ENCODE data around the gene GPRASP3.

The GPRASP3 gene

GRCh38 chrX:102765809-102766208 is 45.3 kb downstream of the GPRASP3 start:
- Histone ChIP-seq H3F3A (ENCODE audit: low read depth) (no peaks in the 10 kb centered on the region), H3K36me3 (ENCODE audit: insufficient read depth, low read length) (no peaks in the 10 kb centered on the region), H3K79me2 (ENCODE audit: insufficient read depth, low read length) (no peaks in the 10 kb centered on the region), H3K9me3 (ENCODE audit: insufficient read depth, low read depth, low read length) (no peaks in the 10 kb centered on the region), H2AFZ (ENCODE audit: low read length) (no peak overlapping the region), H3K9me2 (replicated peaks; ENCODE audit: low read depth, low read length) (no peaks in the 10 kb centered on the region), H3K4me2 (ENCODE audit: low read depth, low read length, poor library complexity, severe bottlenecking) (no peak overlapping the region), H4K20me1 (ENCODE audit: insufficient read depth, low read length, poor library complexity, severe bottlenecking) (no peaks in the 10 kb centered on the region), H3K4me1 (ENCODE audit: insufficient read depth, low read length, poor library complexity, severe bottlenecking) (no peaks in the 10 kb centered on the region), H3K9ac (ENCODE audit: low read depth, low read length, poor library complexity, severe bottlenecking) (no peak overlapping the region), H3K27me3 (ENCODE audit: insufficient read depth, low read length, poor library complexity, severe bottlenecking) (no peaks in the 10 kb centered on the region), H3K4me3 (ENCODE audit: low read length, poor library complexity, severe bottlenecking) (no peak overlapping the region)
- TF ChIP-seq EZH2phosphoT487 (IDR thresholded peaks at IDR 0.05; ENCODE audit: borderline replicate concordance), result no peak
- TF ChIP-seq CTCF (conservative IDR thresholded peaks at IDR 0.05; ENCODE audit: low read length), result no peak

GRCh38 chrX:102767287-102767686 is 46.7 kb downstream of the GPRASP3 start:
- no peaks in the 10 kb centered on the region for H3K4me1 ChIP-seq (ENCODE audit: insufficient read depth, low read length, poor library complexity, severe bottlenecking)
- no peak overlapping the region for H2AFZ ChIP-seq (ENCODE audit: low read length)
- no peaks in the 10 kb centered on the region for H3K27me3 ChIP-seq (ENCODE audit: insufficient read depth, low read length, poor library complexity, severe bottlenecking)
- no peaks in the 10 kb centered on the region for H3K9me2 ChIP-seq (replicated peaks; ENCODE audit: low read depth, low read length)
- no peaks in the 10 kb centered on the region for H3F3A ChIP-seq (ENCODE audit: low read depth)
- no peak overlapping the region for H3K9ac ChIP-seq (ENCODE audit: low read depth, low read length, poor library complexity, severe bottlenecking)
- no peaks in the 10 kb centered on the region for H3K36me3 ChIP-seq (ENCODE audit: insufficient read depth, low read length)
- no peaks in the 10 kb centered on the region for H3K9me3 ChIP-seq (ENCODE audit: insufficient read depth, low read depth, low read length)
- H4K20me1 ChIP-seq (ENCODE audit: insufficient read depth, low read length, poor library complexity, severe bottlenecking), result no peaks in the 10 kb centered on the region
- TF ChIP-seq CTCF (conservative IDR thresholded peaks at IDR 0.05; ENCODE audit: low read length), result no peak
- no peak for TF ChIP-seq EZH2phosphoT487 (IDR thresholded peaks at IDR 0.05; ENCODE audit: borderline replicate concordance)
- no peaks in the 10 kb centered on the region for H3K79me2 ChIP-seq (ENCODE audit: insufficient read depth, low read length)
- no peak overlapping the region for H3K4me3 ChIP-seq (ENCODE audit: low read length, poor library complexity, severe bottlenecking)
- H3K4me2 ChIP-seq (ENCODE audit: low read depth, low read length, poor library complexity, severe bottlenecking), result no peak overlapping the region

- Histone ChIP-seq H3K9ac (ENCODE audit: low read depth, low read length, poor library complexity, severe bottlenecking) (peak overlapping the region; percentile 80), H3K79me2 (ENCODE audit: insufficient read depth, low read length) (no peaks in the 10 kb centered on the region), H3K9me2 (replicated peaks; ENCODE audit: low read depth, low read length) (no peaks in the 10 kb centered on the region), H4K20me1 (ENCODE audit: insufficient read depth, low read length, poor library complexity, severe bottlenecking) (no peaks in the 10 kb centered on the region), H3K4me3 (ENCODE audit: low read length, poor library complexity, severe bottlenecking) (peak overlapping the region; percentile 88), H3K9me3 (ENCODE audit: insufficient read depth, low read depth, low read length) (no peaks in the 10 kb centered on the region), H3K4me2 (ENCODE audit: low read depth, low read length, poor library complexity, severe bottlenecking) (peak overlapping the region; percentile 75), H2AFZ (ENCODE audit: low read length) (peak overlapping the region; percentile 87), H3K4me1 (ENCODE audit: insufficient read depth, low read length, poor library complexity, severe bottlenecking) (no peaks in the 10 kb centered on the region), H3F3A (ENCODE audit: low read depth) (no peaks in the 10 kb centered on the region), H3K27me3 (ENCODE audit: insufficient read depth, low read length, poor library complexity, severe bottlenecking) (no peaks in the 10 kb centered on the region), H3K36me3 (ENCODE audit: insufficient read depth, low read length) (no peaks in the 10 kb centered on the region)
- no peak for TF ChIP-seq EZH2phosphoT487 (IDR thresholded peaks at IDR 0.05; ENCODE audit: borderline replicate concordance)
- TF ChIP-seq CTCF (conservative IDR thresholded peaks at IDR 0.05; ENCODE audit: low read length), result no peak
Observed at GRCh38 chrX:102768987-102769761, 48.6 kb downstream of the GPRASP3 start.

Data from Loucy (cell line).